HG02798 (cell line): ENCODE data around the gene MTX3.

Experiments used
- ATAC-seq: cut with Tn5 transposase; IDR thresholded peaks from one replicate; pipeline ENCODE4 v1.9.1; 2021; ENCODE audit warnings: mild to moderate bottlenecking; ENCODE audit not compliant: unreplicated experiment, poor library complexity

MTX3 gene

GRCh38 chr5:79990598-79991507 is at the start of gene MTX3:
TSS of gene MTX3 (minus strand) at chr5:79991262. CDS start at chr5:79991238, 24 bp downstream.
- ATAC-seq: peak; percentile 93

GRCh38 chr5:80039650-80040049 is 48.6 kb upstream of the MTX3 start:
- ATAC-seq: no peak

GRCh38 chr5:80037366-80037765 is 46.3 kb upstream of the MTX3 start:
- ATAC-seq: peak; percentile 60

GRCh38 chr5:80036615-80037014 is 45.6 kb upstream of the MTX3 start:
- ATAC-seq: no peak

GRCh38 chr5:80035839-80036238 is 44.8 kb upstream of the MTX3 start:
- no peak for ATAC-seq

- ATAC-seq: no peak
These were observed 44.1 kb upstream of the MTX3 start, which contains the start of gene THBS4 for GRCh38 chr5:80034962-80035821. TSS of gene THBS4 (plus strand) at chr5:80035348. CDS start at chr5:80035538, 190 bp downstream.

GRCh38 chr5:80034559-80034958 is 43.5 kb upstream of the MTX3 start:
- no peak for ATAC-seq

- ATAC-seq: no peak
These were observed 42.5 kb upstream of the MTX3 start for GRCh38 chr5:80033513-80033912.

GRCh38 chr5:80031109-80031508 is 40.0 kb upstream of the MTX3 start:
- ATAC-seq: no peak

GRCh38 chr5:80026841-80027240 is 35.8 kb upstream of the MTX3 start:
- no peak for ATAC-seq

- ATAC-seq: no peak
These were observed 34.0 kb upstream of the MTX3 start for GRCh38 chr5:80025069-80025468.

GRCh38 chr5:80010754-80011392 is 19.8 kb upstream of the MTX3 start:
- no peak for ATAC-seq

- no peak for ATAC-seq
These were observed 18.1 kb upstream of the MTX3 start for GRCh38 chr5:80008995-80009765.

GRCh38 chr5:80002677-80003076 is 11.6 kb upstream of the MTX3 start:
- ATAC-seq: no peak

GRCh38 chr5:79999722-80000121 is 8.7 kb upstream of the MTX3 start:
- no peak for ATAC-seq

- no peak for ATAC-seq
These were observed 2.0 kb upstream of the MTX3 start for GRCh38 chr5:79992891-79993657.

- peak; percentile 53 for ATAC-seq
These were observed 861 bp downstream of the MTX3 start for GRCh38 chr5:79990205-79990597.

GRCh38 chr5:79986260-79986659 is 4.8 kb downstream of the MTX3 start:
- ATAC-seq: no peak

GRCh38 chr5:79985288-79985687 is 5.8 kb downstream of the MTX3 start:
- ATAC-seq: no peak
